OCI-LY3 (cell line): ENCODE results near the gene C17orf67.

Experiments
- CTCF ChIP-seq: fragments of 200-600, 300-600 bp; sonication (generic); IDR thresholded peaks from 2 replicates; pipeline ENCODE4 v1.5.1; 2014; ENCODE audit warnings: antibody characterized with exemption, low read length, low read depth
- EZH2phosphoT487 ChIP-seq: fragments of 200-600 bp; shearing (Covaris generic); IDR thresholded peaks from 2 replicates; pipeline ENCODE4 v1.6.1; 2018; ENCODE audit warnings: antibody characterized with exemption, mixed run types, low read depth

GRCh38 chr17:56880571-56880970 lies 46.9 kb upstream of the C17orf67 start:
- TF ChIP-seq CTCF (no peak), EZH2phosphoT487 (no peak)
